Measurements from ENCODE around the gene ERRFI1.

GRCh38 chr1:8012955-8013354 is 13.2 kb downstream of the ERRFI1 start:
- no peak for TF ChIP-seq CTCF (IDR thresholded peaks at IDR 0.05 in 8 of 11, conservative IDR thresholded peaks at IDR 0.05 in 3 of 11)
- no peak for TF ChIP-seq POLR2A (IDR thresholded peaks at IDR 0.05)

Measured in spleen (tissue), 7 donors.